Breast epithelium (tissue), 3 donors: Measurements from ENCODE around the gene EIF4B.

Source experiments
- POLR2A ChIP-seq: fragments of 450-650 bp; IDR thresholded peaks from one replicate; pipeline ENCODE4 v1.6.1; 2016; ENCODE audit warnings: antibody characterized with exemption, mild to moderate bottlenecking, moderate library complexity
- POLR2AphosphoS5 ChIP-seq, 3 donors: sonication (generic); formaldehyde crosslinking; IDR thresholded peaks; one replicate each; pipeline ENCODE4 v1.6.1; 2017; ENCODE audit warnings: antibody characterized with exemption in 3 of 3
- TF ChIP-seq, protein P1 (sequence below), 3 donors: fragments of 450-650 bp; IDR thresholded peaks; one replicate each; pipeline ENCODE4 v1.5.1; 2016 to 2017; ENCODE audit warnings: antibody characterized with exemption in 3 of 3, mild to moderate bottlenecking in 3 of 3, moderate library complexity in 3 of 3

- TF ChIP-seq, protein P1, sequence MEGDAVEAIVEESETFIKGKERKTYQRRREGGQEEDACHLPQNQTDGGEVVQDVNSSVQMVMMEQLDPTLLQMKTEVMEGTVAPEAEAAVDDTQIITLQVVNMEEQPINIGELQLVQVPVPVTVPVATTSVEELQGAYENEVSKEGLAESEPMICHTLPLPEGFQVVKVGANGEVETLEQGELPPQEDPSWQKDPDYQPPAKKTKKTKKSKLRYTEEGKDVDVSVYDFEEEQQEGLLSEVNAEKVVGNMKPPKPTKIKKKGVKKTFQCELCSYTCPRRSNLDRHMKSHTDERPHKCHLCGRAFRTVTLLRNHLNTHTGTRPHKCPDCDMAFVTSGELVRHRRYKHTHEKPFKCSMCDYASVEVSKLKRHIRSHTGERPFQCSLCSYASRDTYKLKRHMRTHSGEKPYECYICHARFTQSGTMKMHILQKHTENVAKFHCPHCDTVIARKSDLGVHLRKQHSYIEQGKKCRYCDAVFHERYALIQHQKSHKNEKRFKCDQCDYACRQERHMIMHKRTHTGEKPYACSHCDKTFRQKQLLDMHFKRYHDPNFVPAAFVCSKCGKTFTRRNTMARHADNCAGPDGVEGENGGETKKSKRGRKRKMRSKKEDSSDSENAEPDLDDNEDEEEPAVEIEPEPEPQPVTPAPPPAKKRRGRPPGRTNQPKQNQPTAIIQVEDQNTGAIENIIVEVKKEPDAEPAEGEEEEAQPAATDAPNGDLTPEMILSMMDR (IDR thresholded peaks at IDR 0.05) = no peak
- TF ChIP-seq POLR2AphosphoS5 (IDR thresholded peaks at IDR 0.05) = no peak
- no peak for TF ChIP-seq POLR2A
These were observed 33.6 kb downstream of the EIF4B start for GRCh38 chr12:53039851-53040250.
